ENCODE results near the gene HNRNPA1L2. TPM values are rescaled to one million over a fixed set of nuclear protein-coding genes. Genes with fewer than 3 reads are reported as not detected.
A peak's percentile ranks its signal among the peaks of the same experiment; 100 is the strongest.
"Not testable (repeated sequence)": the region's sequence is repeated elsewhere in the genome, so short reads cannot be mapped to it uniquely, and the experiment has no call there.

The HNRNPA1L2 gene
- 1 to 10 TPM; 6.9 to 8.9 TPM for total RNA-seq

- no peak within 1 kb of the TSS for H3K27ac Mint-ChIP-seq
- no peaks in the 10 kb centered on the region for H3K27me3 Mint-ChIP-seq
- no peaks in the 10 kb centered on the region for H3K4me1 Mint-ChIP-seq
- ATAC-seq (no peak), DNase-seq (no peak)
- POLR2A ChIA-PET, result no interaction called here
- CTCF ChIA-PET, result interaction anchor here (0.7 to 1.1 kb wide), 2 partner anchors 10 to 183 kb away, joined by 3 to 6 read pairs; partner anchors contain the start of gene SUGT1
- intact Hi-C loops (cut with DNase I, micrococcal nuclease), result no loop called here
- no peaks in the 10 kb centered on the region for H3K9me3 Mint-ChIP-seq (ENCODE audit: low read depth)
- H3K4me3 Mint-ChIP-seq, result no peak within 1 kb of the TSS
- H3K36me3 Mint-ChIP-seq (ENCODE audit: low read depth), result peaks cover 40% of the 10 kb centered on the region
Measured at GRCh38 chr13:52642131-52642530, at the start of gene HNRNPA1L2. Gene HNRNPA1L2 (plus strand): TSS chr13:52642431. CDS start chr13:52642493, 62 bp downstream.

- ATAC-seq; POLR2A ChIA-PET; H3K27ac Mint-ChIP-seq; H3K36me3 Mint-ChIP-seq (ENCODE audit: low read depth); DNase-seq; H3K9me3 Mint-ChIP-seq (ENCODE audit: low read depth); intact Hi-C loops (cut with DNase I, micrococcal nuclease); H3K4me1 Mint-ChIP-seq; H3K4me3 Mint-ChIP-seq: not testable (repeated sequence)
- peaks cover 26% of the 10 kb centered on the region for H3K27me3 Mint-ChIP-seq
- CTCF ChIA-PET, result interaction anchor here (0.6 kb wide), 1 partner anchor 188 kb away, joined by 3 read pairs; no protein-coding TSS in a partner anchor
Measured at GRCh38 chr13:52593175-52593574, 49.1 kb upstream of the HNRNPA1L2 start.

- CTCF ChIA-PET, result interaction anchor here (0.6 kb wide), 1 partner anchor 188 kb away, joined by 3 read pairs; no protein-coding TSS in a partner anchor
Measured at GRCh38 chr13:52593812-52594211, 48.4 kb upstream of the HNRNPA1L2 start.

GRCh38 chr13:52594295-52594694 lies 47.9 kb upstream of the HNRNPA1L2 start:
- H3K4me3 Mint-ChIP-seq; CTCF ChIA-PET; H3K4me1 Mint-ChIP-seq; H3K36me3 Mint-ChIP-seq (ENCODE audit: low read depth); H3K9me3 Mint-ChIP-seq (ENCODE audit: low read depth); DNase-seq; POLR2A ChIA-PET; ATAC-seq; intact Hi-C loops (cut with DNase I, micrococcal nuclease); H3K27ac Mint-ChIP-seq: not testable (repeated sequence)
- peaks cover 31% of the 10 kb centered on the region for H3K27me3 Mint-ChIP-seq

More at GRCh38 chr13:52593812-52594211, 48.4 kb upstream of the HNRNPA1L2 start:
- H3K4me1 Mint-ChIP-seq; H3K27ac Mint-ChIP-seq; H3K36me3 Mint-ChIP-seq (ENCODE audit: low read depth); DNase-seq; H3K9me3 Mint-ChIP-seq (ENCODE audit: low read depth); intact Hi-C loops (cut with DNase I, micrococcal nuclease); ATAC-seq; POLR2A ChIA-PET; H3K4me3 Mint-ChIP-seq: not testable (repeated sequence)
- H3K27me3 Mint-ChIP-seq, result peaks cover 29% of the 10 kb centered on the region

- no peak for ATAC-seq
Measured at GRCh38 chr13:52597676-52598075, 44.6 kb upstream of the HNRNPA1L2 start.

GRCh38 chr13:52599037-52599847 lies 43.0 kb upstream of the HNRNPA1L2 start:
- Mint-ChIP-seq H3K36me3 (ENCODE audit: low read depth) (no peaks in the 10 kb centered on the region), H3K27ac (no peak overlapping the region), H3K4me1 (peaks cover 5% of the 10 kb centered on the region), H3K27me3 (peaks cover 17% of the 10 kb centered on the region), H3K9me3 (ENCODE audit: low read depth) (no peaks in the 10 kb centered on the region), H3K4me3 (peak overlapping the region; percentile 61)
- ChIA-PET CTCF (interaction anchor here (0.8 kb wide), 1 partner anchor 194 kb away, joined by 3 read pairs; no protein-coding TSS in a partner anchor), POLR2A (interaction anchor here (0.6 kb wide), 1 partner anchor 18 kb away, joined by 3 read pairs; no protein-coding TSS in a partner anchor)
- ATAC-seq (no peak), DNase-seq (no peak)
- intact Hi-C loops (cut with DNase I, micrococcal nuclease), result no loop called here

More at GRCh38 chr13:52597676-52598075, 44.6 kb upstream of the HNRNPA1L2 start:
- peaks cover 5% of the 10 kb centered on the region for H3K4me1 Mint-ChIP-seq
- DNase-seq, result no peak
- H3K27me3 Mint-ChIP-seq, result peaks cover 21% of the 10 kb centered on the region
- intact Hi-C loops (cut with DNase I, micrococcal nuclease), result no loop called here
- no peak overlapping the region for H3K4me3 Mint-ChIP-seq
- no peak overlapping the region for H3K27ac Mint-ChIP-seq
- H3K36me3 Mint-ChIP-seq (ENCODE audit: low read depth), result no peaks in the 10 kb centered on the region
- H3K9me3 Mint-ChIP-seq (ENCODE audit: low read depth), result no peaks in the 10 kb centered on the region
- ChIA-PET POLR2A (no interaction called here), CTCF (interaction anchor here (0.7 kb wide), 1 partner anchor 968 kb away, joined by 3 read pairs; no protein-coding TSS in a partner anchor)

GRCh38 chr13:52599848-52600603 lies 42.2 kb upstream of the HNRNPA1L2 start:
- intact Hi-C loops (cut with DNase I, micrococcal nuclease), result loop anchor here in 1 of 2 experiments (10.0 kb wide), 1 partner anchor 555 kb away; no protein-coding TSS in a partner anchor
- ATAC-seq (peak; percentile 69), DNase-seq (peak; percentile 34)
- H3K27ac Mint-ChIP-seq, result no peak overlapping the region
- ChIA-PET POLR2A (interaction anchor here (0.6 kb wide), 1 partner anchor 66 kb away, joined by 3 read pairs; no protein-coding TSS in a partner anchor), CTCF (interaction anchor here (0.8 kb wide), 1 partner anchor 195 kb away, joined by 3 read pairs; no protein-coding TSS in a partner anchor)
- peak overlapping the region; percentile 61 for H3K4me3 Mint-ChIP-seq
- peaks cover 5% of the 10 kb centered on the region for H3K4me1 Mint-ChIP-seq
- peaks cover 17% of the 10 kb centered on the region for H3K27me3 Mint-ChIP-seq
- H3K9me3 Mint-ChIP-seq (ENCODE audit: low read depth), result no peaks in the 10 kb centered on the region
- no peaks in the 10 kb centered on the region for H3K36me3 Mint-ChIP-seq (ENCODE audit: low read depth)

GRCh38 chr13:52600666-52601065 lies 41.6 kb upstream of the HNRNPA1L2 start:
- Mint-ChIP-seq H3K9me3 (ENCODE audit: low read depth) (no peaks in the 10 kb centered on the region), H3K27me3 (peaks cover 17% of the 10 kb centered on the region), H3K4me3 (peak overlapping the region; percentile 10), H3K27ac (no peak overlapping the region), H3K4me1 (peaks cover 5% of the 10 kb centered on the region), H3K36me3 (ENCODE audit: low read depth) (no peaks in the 10 kb centered on the region)
- POLR2A ChIA-PET, result interaction anchor here (0.6 kb wide), 2 partner anchors 65 to 91 kb away, joined by 3 to 9 read pairs; no protein-coding TSS in a partner anchor
- DNase-seq (no peak), ATAC-seq (no peak)
- intact Hi-C loops (cut with DNase I, micrococcal nuclease), result loop anchor here in 1 of 2 experiments (10.0 kb wide), 1 partner anchor 554 kb away; no protein-coding TSS in a partner anchor
- CTCF ChIA-PET, result interaction anchor here (0.6 kb wide), 1 partner anchor 15 kb away, joined by 4 read pairs; no protein-coding TSS in a partner anchor

GRCh38 chr13:52603316-52603715 lies 38.9 kb upstream of the HNRNPA1L2 start:
- H3K27me3 Mint-ChIP-seq, result peaks cover 17% of the 10 kb centered on the region
- H3K27ac Mint-ChIP-seq; H3K4me1 Mint-ChIP-seq; H3K36me3 Mint-ChIP-seq (ENCODE audit: low read depth); POLR2A ChIA-PET; DNase-seq; ATAC-seq; H3K9me3 Mint-ChIP-seq (ENCODE audit: low read depth); H3K4me3 Mint-ChIP-seq; CTCF ChIA-PET: not testable (repeated sequence)
- intact Hi-C loops (cut with DNase I, micrococcal nuclease), result loop anchor here in 1 of 2 experiments (10.0 kb wide), 1 partner anchor 551 kb away; no protein-coding TSS in a partner anchor

GRCh38 chr13:52606126-52606525 lies 36.1 kb upstream of the HNRNPA1L2 start:
- H3K27ac Mint-ChIP-seq; H3K4me1 Mint-ChIP-seq; H3K9me3 Mint-ChIP-seq (ENCODE audit: low read depth); H3K36me3 Mint-ChIP-seq (ENCODE audit: low read depth); DNase-seq; H3K27me3 Mint-ChIP-seq; ATAC-seq; POLR2A ChIA-PET; H3K4me3 Mint-ChIP-seq; CTCF ChIA-PET: not testable (repeated sequence)
- intact Hi-C loops (cut with DNase I, micrococcal nuclease), result loop anchor here in 1 of 2 experiments (10.0 kb wide), 1 partner anchor 549 kb away; no protein-coding TSS in a partner anchor

GRCh38 chr13:52606795-52607194 lies 35.4 kb upstream of the HNRNPA1L2 start:
- CTCF ChIA-PET; H3K4me3 Mint-ChIP-seq; POLR2A ChIA-PET; H3K4me1 Mint-ChIP-seq; ATAC-seq; DNase-seq; H3K27me3 Mint-ChIP-seq; H3K9me3 Mint-ChIP-seq (ENCODE audit: low read depth); H3K36me3 Mint-ChIP-seq (ENCODE audit: low read depth); H3K27ac Mint-ChIP-seq: not testable (repeated sequence)
- intact Hi-C loops (cut with DNase I, micrococcal nuclease), result loop anchor here in 1 of 2 experiments (10.0 kb wide), 1 partner anchor 548 kb away; no protein-coding TSS in a partner anchor

Measured in activated CD4-positive, alpha-beta T cell treated with anti-CD3 and anti-CD28 coated beads for 36 hours (primary cell).